Spleen (tissue), 7 donors: ENCODE results near the gene ARG1.

Experiments
- POLR2A ChIP-seq, 3 donors: fragments of 450-650 bp; IDR thresholded peaks; one replicate each; pipeline ENCODE4 v1.5.1; 2017; ENCODE audit warnings: antibody characterized with exemption in 3 of 3, mild to moderate bottlenecking in 1 of 3
- TF ChIP-seq, protein P1 (sequence below), 11 experiments: fragments of 200-600 bp in 7 of 11; fragments of 450-650 bp in 4 of 11; sonication (generic) in 4 of 11; IDR thresholded peaks in 8 of 11; conservative IDR thresholded peaks in 3 of 11; 1 replicate in 7 of 11; 2 replicates in 4 of 11; pipeline versions ENCODE4 v1.4.0 to v1.8.0; 2016 to 2021; ENCODE audit warnings: antibody characterized with exemption in 11 of 11, inconsistent platforms in 4 of 11, mild to moderate bottlenecking in 1 of 11
- donor health status: DM: no; HTN: no; CAD: no; lungs with moderate emphysema.
- donor health status: DM: no; HTN: no; CAD: no.
- donor health status: DM: no; HTN: no; CAD: no.

DNA sequence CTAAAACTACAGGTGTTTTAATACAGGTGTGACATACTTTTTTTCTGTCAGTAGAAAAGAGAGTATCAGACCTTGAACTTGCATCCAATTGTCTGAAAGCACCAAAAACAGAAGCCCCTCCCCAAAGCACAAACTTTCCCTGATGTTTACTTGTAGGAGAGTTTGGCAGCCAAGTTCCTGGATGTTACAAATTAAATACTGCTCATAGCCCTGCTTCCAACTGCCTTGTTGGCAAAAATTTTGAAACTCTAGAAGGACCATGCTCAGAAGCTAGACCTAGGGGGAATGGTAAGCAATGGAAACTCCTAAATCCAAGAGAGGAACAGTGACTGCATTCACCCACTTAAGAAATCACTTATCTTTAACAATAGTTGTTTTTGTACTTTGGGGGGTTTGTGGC lies 17.0 kb upstream of the ARG1 start:
- TF ChIP-seq, protein P1, sequence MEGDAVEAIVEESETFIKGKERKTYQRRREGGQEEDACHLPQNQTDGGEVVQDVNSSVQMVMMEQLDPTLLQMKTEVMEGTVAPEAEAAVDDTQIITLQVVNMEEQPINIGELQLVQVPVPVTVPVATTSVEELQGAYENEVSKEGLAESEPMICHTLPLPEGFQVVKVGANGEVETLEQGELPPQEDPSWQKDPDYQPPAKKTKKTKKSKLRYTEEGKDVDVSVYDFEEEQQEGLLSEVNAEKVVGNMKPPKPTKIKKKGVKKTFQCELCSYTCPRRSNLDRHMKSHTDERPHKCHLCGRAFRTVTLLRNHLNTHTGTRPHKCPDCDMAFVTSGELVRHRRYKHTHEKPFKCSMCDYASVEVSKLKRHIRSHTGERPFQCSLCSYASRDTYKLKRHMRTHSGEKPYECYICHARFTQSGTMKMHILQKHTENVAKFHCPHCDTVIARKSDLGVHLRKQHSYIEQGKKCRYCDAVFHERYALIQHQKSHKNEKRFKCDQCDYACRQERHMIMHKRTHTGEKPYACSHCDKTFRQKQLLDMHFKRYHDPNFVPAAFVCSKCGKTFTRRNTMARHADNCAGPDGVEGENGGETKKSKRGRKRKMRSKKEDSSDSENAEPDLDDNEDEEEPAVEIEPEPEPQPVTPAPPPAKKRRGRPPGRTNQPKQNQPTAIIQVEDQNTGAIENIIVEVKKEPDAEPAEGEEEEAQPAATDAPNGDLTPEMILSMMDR (IDR thresholded peaks at IDR 0.05 in 8 of 11, conservative IDR thresholded peaks at IDR 0.05 in 3 of 11), result no peak
- TF ChIP-seq POLR2A (IDR thresholded peaks at IDR 0.05), result no peak
